ENCODE results near the gene MUC6. TPM values are rescaled to one million over a fixed set of nuclear protein-coding genes. Genes with fewer than 3 reads are reported as not detected.

The MUC6 gene
- total RNA-seq, 3 donors from 2014 or later = not detected

GRCh38 chr11:963852-964251, 72.7 kb downstream of the MUC6 start:
- ATAC-seq = no peak
- H3K36me3 ChIP-seq (ENCODE audit: low read depth) = no peaks in the 10 kb centered on the region
- TF ChIP-seq, protein P1, sequence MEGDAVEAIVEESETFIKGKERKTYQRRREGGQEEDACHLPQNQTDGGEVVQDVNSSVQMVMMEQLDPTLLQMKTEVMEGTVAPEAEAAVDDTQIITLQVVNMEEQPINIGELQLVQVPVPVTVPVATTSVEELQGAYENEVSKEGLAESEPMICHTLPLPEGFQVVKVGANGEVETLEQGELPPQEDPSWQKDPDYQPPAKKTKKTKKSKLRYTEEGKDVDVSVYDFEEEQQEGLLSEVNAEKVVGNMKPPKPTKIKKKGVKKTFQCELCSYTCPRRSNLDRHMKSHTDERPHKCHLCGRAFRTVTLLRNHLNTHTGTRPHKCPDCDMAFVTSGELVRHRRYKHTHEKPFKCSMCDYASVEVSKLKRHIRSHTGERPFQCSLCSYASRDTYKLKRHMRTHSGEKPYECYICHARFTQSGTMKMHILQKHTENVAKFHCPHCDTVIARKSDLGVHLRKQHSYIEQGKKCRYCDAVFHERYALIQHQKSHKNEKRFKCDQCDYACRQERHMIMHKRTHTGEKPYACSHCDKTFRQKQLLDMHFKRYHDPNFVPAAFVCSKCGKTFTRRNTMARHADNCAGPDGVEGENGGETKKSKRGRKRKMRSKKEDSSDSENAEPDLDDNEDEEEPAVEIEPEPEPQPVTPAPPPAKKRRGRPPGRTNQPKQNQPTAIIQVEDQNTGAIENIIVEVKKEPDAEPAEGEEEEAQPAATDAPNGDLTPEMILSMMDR (IDR thresholded peaks at IDR 0.05) = no peak

More at GRCh38 chr11:963852-964251, 72.7 kb downstream of the MUC6 start:
- intact Hi-C loops (cut with DNase I, micrococcal nuclease) = no loop called here
- Histone ChIP-seq H3K9me3 (no peaks in the 10 kb centered on the region), H3K4me3 (no peak overlapping the region), H3K4me1 (ENCODE audit: low read depth) (no peaks in the 10 kb centered on the region)
- no peak for DNase-seq

Other genes starting within 250 kb of the MUC6 start
- 1 to 10 TPM in 1 of 3 donors, under 1 TPM in 1, not detected in 1; 0.34 to 2.2 TPM for gene CEND1, start 246.6 kb downstream of the MUC6 start, total RNA-seq
- 10 to 100 TPM; 11.6 to 18.6 (median 14.4) TPM for gene SLC25A22, start 238.4 kb downstream of the MUC6 start, total RNA-seq
- 10 to 100 TPM; 20.2 to 26.3 (median 23.8) TPM for gene PIDD1, start 231.5 kb downstream of the MUC6 start, total RNA-seq
- gene RPLP2, start 226.8 kb downstream of the MUC6 start, total RNA-seq = 1,000 to 10,000 TPM; 1,532 to 1,798 (median 1,652) TPM
- gene PNPLA2, start 217.8 kb downstream of the MUC6 start, total RNA-seq = 100 to 1,000 TPM; 138 to 253 (median 167) TPM
- gene CRACR2B, start 208.8 kb downstream of the MUC6 start, total RNA-seq = 100 to 1,000 TPM in 2 of 3 donors, 10 to 100 TPM in 1; 43.5 to 137 (median 129) TPM
- gene CD151, start 203.8 kb downstream of the MUC6 start, total RNA-seq = 100 to 1,000 TPM; 364 to 415 (median 378) TPM
- 10 to 100 TPM; 67.1 to 86.8 (median 82.1) TPM for gene POLR2L, start 194.2 kb downstream of the MUC6 start, total RNA-seq
- gene TSPAN4, start 193.9 kb downstream of the MUC6 start, total RNA-seq = 10 to 100 TPM in 2 of 3 donors, 1 to 10 TPM in 1; 9.2 to 42.4 (median 24.7) TPM
- 10 to 100 TPM; 52.3 to 64.3 (median 55.3) TPM for gene CHID1, start 125.9 kb downstream of the MUC6 start, total RNA-seq
- gene AP2A2, start 110.8 kb downstream of the MUC6 start, total RNA-seq = 100 to 1,000 TPM in 1 of 3 donors, 10 to 100 TPM in 2; 68.8 to 105 (median 99.5) TPM
- gene MUC2, start 38.2 kb upstream of the MUC6 start, total RNA-seq = 1,000 to 10,000 TPM in 2 of 3 donors, 100 to 1,000 TPM in 1; 379 to 1,246 (median 1,109) TPM
- gene MUC5AC, start 121.2 kb upstream of the MUC6 start, total RNA-seq = under 1 TPM in 2 of 3 donors, not detected in 1; 0.03 to 0.63 TPM
- 100 to 1,000 TPM; 133 to 431 (median 135) TPM for gene MUC5B, start 186.3 kb upstream of the MUC6 start, total RNA-seq